Measurements from ENCODE around the gene LTO1. TPM values are rescaled to one million over a fixed set of nuclear protein-coding genes. Genes with fewer than 3 reads are reported as not detected.

Gene LTO1
- total and polyA plus RNA-seq, 2 experiments from 2014 or later: 20.1 to 23.3 TPM

DNA sequence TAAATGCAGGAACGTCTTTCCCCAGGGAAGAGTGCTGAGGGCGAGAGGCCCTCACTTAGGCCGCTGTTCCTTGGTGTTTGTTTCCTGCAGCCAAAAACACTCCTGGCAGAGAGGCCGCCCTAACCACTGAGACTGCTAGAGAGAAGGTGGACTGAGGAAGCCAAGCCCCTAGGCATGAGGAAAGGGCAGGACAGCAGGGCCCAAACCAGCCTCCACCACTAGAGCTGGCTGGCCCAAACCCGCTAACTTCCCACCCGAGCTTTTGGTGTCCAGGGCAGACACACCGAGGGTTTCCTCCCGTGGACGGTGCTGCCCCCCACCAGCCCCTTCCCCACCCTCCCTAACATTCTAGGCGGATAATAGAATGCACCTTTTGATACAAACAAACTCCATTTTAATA lies 22.7 kb upstream of the LTO1 start (continued):
- TF ChIP-seq, protein P1, sequence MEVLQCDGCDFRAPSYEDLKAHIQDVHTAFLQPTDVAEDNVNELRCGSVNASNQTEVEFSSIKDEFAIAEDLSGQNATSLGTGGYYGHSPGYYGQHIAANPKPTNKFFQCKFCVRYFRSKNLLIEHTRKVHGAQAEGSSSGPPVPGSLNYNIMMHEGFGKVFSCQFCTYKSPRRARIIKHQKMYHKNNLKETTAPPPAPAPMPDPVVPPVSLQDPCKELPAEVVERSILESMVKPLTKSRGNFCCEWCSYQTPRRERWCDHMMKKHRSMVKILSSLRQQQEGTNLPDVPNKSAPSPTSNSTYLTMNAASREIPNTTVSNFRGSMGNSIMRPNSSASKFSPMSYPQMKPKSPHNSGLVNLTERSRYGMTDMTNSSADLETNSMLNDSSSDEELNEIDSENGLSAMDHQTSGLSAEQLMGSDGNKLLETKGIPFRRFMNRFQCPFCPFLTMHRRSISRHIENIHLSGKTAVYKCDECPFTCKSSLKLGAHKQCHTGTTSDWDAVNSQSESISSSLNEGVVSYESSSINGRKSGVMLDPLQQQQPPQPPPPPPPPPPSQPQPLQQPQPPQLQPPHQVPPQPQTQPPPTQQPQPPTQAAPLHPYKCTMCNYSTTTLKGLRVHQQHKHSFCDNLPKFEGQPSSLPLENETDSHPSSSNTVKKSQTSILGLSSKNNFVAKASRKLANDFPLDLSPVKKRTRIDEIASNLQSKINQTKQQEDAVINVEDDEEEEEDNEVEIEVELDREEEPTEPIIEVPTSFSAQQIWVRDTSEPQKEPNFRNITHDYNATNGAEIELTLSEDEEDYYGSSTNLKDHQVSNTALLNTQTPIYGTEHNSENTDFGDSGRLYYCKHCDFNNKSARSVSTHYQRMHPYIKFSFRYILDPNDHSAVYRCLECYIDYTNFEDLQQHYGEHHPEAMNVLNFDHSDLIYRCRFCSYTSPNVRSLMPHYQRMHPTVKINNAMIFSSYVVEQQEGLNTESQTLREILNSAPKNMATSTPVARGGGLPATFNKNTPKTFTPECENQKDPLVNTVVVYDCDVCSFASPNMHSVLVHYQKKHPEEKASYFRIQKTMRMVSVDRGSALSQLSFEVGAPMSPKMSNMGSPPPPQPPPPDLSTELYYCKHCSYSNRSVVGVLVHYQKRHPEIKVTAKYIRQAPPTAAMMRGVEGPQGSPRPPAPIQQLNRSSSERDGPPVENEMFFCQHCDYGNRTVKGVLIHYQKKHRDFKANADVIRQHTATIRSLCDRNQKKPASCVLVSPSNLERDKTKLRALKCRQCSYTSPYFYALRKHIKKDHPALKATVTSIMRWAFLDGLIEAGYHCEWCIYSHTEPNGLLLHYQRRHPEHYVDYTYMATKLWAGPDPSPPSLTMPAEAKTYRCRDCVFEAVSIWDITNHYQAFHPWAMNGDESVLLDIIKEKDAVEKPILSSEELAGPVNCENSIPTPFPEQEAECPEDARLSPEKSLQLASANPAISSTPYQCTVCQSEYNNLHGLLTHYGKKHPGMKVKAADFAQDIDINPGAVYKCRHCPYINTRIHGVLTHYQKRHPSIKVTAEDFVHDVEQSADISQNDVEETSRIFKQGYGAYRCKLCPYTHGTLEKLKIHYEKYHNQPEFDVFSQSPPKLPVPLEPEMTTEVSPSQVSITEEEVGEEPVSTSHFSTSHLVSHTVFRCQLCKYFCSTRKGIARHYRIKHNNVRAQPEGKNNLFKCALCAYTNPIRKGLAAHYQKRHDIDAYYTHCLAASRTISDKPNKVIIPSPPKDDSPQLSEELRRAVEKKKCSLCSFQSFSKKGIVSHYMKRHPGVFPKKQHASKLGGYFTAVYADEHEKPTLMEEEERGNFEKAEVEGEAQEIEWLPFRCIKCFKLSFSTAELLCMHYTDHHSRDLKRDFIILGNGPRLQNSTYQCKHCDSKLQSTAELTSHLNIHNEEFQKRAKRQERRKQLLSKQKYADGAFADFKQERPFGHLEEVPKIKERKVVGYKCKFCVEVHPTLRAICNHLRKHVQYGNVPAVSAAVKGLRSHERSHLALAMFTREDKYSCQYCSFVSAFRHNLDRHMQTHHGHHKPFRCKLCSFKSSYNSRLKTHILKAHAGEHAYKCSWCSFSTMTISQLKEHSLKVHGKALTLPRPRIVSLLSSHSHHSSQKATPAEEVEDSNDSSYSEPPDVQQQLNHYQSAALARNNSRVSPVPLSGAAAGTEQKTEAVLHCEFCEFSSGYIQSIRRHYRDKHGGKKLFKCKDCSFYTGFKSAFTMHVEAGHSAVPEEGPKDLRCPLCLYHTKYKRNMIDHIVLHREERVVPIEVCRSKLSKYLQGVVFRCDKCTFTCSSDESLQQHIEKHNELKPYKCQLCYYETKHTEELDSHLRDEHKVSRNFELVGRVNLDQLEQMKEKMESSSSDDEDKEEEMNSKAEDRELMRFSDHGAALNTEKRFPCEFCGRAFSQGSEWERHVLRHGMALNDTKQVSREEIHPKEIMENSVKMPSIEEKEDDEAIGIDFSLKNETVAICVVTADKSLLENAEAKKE (CRISPR knock-in tag; IDR thresholded peaks at IDR 0.05): no peak
- TF ChIP-seq POLR2AphosphoS5 (IDR thresholded peaks at IDR 0.05; ENCODE audit: low read depth) (no peak), ZNF331 (CRISPR knock-in tag; IDR thresholded peaks at IDR 0.05; ENCODE audit: low read depth) (no peak)

DNA sequence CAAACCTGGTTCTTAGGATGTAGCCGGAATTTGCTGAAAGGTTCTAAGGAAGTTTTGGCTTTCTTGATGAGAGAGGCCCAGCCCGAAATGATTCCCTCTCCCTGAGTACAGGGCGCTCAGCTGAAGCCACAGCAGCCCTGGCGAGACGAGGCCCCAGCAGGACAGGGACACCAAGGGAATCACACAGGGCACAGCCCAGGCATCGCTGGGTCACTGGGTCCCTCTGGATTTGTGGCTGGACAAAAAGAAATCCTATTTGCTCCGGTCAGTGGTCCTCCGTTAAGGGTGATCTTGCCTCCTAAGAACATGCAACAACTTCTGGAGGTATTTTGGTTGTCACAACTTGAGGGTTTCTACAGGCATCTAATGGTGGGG lies 22.3 kb upstream of the LTO1 start:
- DNase-seq (ENCODE audit: low spot score): no peak
- no peaks in the 10 kb centered on the region for H3K9me2 ChIP-seq (ENCODE audit: insufficient read depth)
- no peak for ATAC-seq
- H3K27me3 ChIP-seq (ENCODE audit: insufficient read depth): no peaks in the 10 kb centered on the region
- peaks cover 7% of the 10 kb centered on the region for H4K20me1 ChIP-seq (replicated peaks; ENCODE audit: insufficient read depth)
- no peak overlapping the region for H2AFZ ChIP-seq
- no peak overlapping the region for H3K27ac Mint-ChIP-seq
- peaks cover 24% of the 10 kb centered on the region for H3K4me1 ChIP-seq (ENCODE audit: insufficient read depth)
- H3K27ac ChIP-seq (ENCODE audit: low read depth): peak overlapping the region; percentile 78; the same call in 1 of the 2 replicates
- H3K79me2 ChIP-seq (replicated peaks; ENCODE audit: insufficient read depth): peaks cover 17% of the 10 kb centered on the region
- no peak overlapping the region for H3K4me3 Mint-ChIP-seq
- no peak overlapping the region for H3K4me3 ChIP-seq
- H3K27me3 Mint-ChIP-seq (ENCODE audit: insufficient read depth, low read depth, poor library complexity): peaks cover 12% of the 10 kb centered on the region
- H3K9me3 Mint-ChIP-seq: no peaks in the 10 kb centered on the region
- H3K4me1 Mint-ChIP-seq: peaks cover 38% of the 10 kb centered on the region
- H3K36me3 Mint-ChIP-seq (ENCODE audit: low read depth): peaks cover 32% of the 10 kb centered on the region
- H3F3A ChIP-seq (replicated peaks; ENCODE audit: low read depth): peaks cover 29% of the 10 kb centered on the region
- no peak overlapping the region for H3K4me2 ChIP-seq
- H3K36me3 ChIP-seq (ENCODE audit: insufficient read depth): peaks cover 20% of the 10 kb centered on the region
- TF ChIP-seq ZNF331 (CRISPR knock-in tag; IDR thresholded peaks at IDR 0.05; ENCODE audit: low read depth): no peak
- no peak for TF ChIP-seq ZNF114 (CRISPR knock-in tag; IDR thresholded peaks at IDR 0.05)
- TF ChIP-seq EZH2 (IDR thresholded peaks at IDR 0.05; ENCODE audit: low read depth, unreplicated experiment): no peak
- no peak for TF ChIP-seq NANOG (IDR thresholded peaks at IDR 0.05; ENCODE audit: borderline replicate concordance)
- TF ChIP-seq EZH2phosphoT487 (IDR thresholded peaks at IDR 0.05; ENCODE audit: unreplicated experiment): no peak
- TF ChIP-seq, protein P2, sequence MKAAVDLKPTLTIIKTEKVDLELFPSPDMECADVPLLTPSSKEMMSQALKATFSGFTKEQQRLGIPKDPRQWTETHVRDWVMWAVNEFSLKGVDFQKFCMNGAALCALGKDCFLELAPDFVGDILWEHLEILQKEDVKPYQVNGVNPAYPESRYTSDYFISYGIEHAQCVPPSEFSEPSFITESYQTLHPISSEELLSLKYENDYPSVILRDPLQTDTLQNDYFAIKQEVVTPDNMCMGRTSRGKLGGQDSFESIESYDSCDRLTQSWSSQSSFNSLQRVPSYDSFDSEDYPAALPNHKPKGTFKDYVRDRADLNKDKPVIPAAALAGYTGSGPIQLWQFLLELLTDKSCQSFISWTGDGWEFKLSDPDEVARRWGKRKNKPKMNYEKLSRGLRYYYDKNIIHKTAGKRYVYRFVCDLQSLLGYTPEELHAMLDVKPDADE (IDR thresholded peaks at IDR 0.05): no peak
- TF ChIP-seq JUNB (IDR thresholded peaks at IDR 0.05; ENCODE audit: unreplicated experiment): no peak
- TF ChIP-seq, protein P3, sequence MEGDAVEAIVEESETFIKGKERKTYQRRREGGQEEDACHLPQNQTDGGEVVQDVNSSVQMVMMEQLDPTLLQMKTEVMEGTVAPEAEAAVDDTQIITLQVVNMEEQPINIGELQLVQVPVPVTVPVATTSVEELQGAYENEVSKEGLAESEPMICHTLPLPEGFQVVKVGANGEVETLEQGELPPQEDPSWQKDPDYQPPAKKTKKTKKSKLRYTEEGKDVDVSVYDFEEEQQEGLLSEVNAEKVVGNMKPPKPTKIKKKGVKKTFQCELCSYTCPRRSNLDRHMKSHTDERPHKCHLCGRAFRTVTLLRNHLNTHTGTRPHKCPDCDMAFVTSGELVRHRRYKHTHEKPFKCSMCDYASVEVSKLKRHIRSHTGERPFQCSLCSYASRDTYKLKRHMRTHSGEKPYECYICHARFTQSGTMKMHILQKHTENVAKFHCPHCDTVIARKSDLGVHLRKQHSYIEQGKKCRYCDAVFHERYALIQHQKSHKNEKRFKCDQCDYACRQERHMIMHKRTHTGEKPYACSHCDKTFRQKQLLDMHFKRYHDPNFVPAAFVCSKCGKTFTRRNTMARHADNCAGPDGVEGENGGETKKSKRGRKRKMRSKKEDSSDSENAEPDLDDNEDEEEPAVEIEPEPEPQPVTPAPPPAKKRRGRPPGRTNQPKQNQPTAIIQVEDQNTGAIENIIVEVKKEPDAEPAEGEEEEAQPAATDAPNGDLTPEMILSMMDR (conservative IDR thresholded peaks at IDR 0.05; ENCODE audit: low read depth in 2 of 2): no peak
- TF ChIP-seq, protein P4, sequence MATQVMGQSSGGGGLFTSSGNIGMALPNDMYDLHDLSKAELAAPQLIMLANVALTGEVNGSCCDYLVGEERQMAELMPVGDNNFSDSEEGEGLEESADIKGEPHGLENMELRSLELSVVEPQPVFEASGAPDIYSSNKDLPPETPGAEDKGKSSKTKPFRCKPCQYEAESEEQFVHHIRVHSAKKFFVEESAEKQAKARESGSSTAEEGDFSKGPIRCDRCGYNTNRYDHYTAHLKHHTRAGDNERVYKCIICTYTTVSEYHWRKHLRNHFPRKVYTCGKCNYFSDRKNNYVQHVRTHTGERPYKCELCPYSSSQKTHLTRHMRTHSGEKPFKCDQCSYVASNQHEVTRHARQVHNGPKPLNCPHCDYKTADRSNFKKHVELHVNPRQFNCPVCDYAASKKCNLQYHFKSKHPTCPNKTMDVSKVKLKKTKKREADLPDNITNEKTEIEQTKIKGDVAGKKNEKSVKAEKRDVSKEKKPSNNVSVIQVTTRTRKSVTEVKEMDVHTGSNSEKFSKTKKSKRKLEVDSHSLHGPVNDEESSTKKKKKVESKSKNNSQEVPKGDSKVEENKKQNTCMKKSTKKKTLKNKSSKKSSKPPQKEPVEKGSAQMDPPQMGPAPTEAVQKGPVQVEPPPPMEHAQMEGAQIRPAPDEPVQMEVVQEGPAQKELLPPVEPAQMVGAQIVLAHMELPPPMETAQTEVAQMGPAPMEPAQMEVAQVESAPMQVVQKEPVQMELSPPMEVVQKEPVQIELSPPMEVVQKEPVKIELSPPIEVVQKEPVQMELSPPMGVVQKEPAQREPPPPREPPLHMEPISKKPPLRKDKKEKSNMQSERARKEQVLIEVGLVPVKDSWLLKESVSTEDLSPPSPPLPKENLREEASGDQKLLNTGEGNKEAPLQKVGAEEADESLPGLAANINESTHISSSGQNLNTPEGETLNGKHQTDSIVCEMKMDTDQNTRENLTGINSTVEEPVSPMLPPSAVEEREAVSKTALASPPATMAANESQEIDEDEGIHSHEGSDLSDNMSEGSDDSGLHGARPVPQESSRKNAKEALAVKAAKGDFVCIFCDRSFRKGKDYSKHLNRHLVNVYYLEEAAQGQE (IDR thresholded peaks at IDR 0.05; ENCODE audit: unreplicated experiment): no peak
- TF ChIP-seq CREB1 (CRISPR knock-in tag; IDR thresholded peaks at IDR 0.05; ENCODE audit: low read depth): no peak

All from GM23338 (cell line).